Muscle of back (tissue), 11 donors: Measurements from ENCODE around the gene FGF11. TPM values are rescaled to one million over a fixed set of nuclear protein-coding genes. Genes with fewer than 3 reads are reported as not detected.
"Not testable (repeated sequence)": the region's sequence is repeated elsewhere in the genome, so short reads cannot be mapped to it uniquely, and the experiment has no call there.

Source experiments
- DNase-seq, 3 donors: peaks; one replicate each; pipeline versions ENCODE4 v3.0.0 to v3.0.0-alpha.2; 2013
- polyA plus RNA-seq, 10 donors: library from polyadenylated mRNA; unstranded; fragments of 120-200 nt; gene quantifications; one replicate each; pipeline ENCODE4 v1.2.1, GENCODE V29; 2013; ENCODE audit not compliant: insufficient read length in 10 of 10

FGF11 gene
- polyA plus RNA-seq, 10 donors, result 1.3 to 5.1 (median 3.1) TPM

GRCh38 chr17:7460850-7461660 is 21.7 kb downstream of the FGF11 start:
- no peak for DNase-seq

- DNase-seq, result no peak
Observed at GRCh38 chr17:7462474-7463371, 23.4 kb downstream of the FGF11 start.

- no peak for DNase-seq
Observed at GRCh38 chr17:7463372-7463846, 24.1 kb downstream of the FGF11 start.

- no peak for DNase-seq
Observed at GRCh38 chr17:7464081-7464480, 24.8 kb downstream of the FGF11 start.

- no peak for DNase-seq
Observed at GRCh38 chr17:7465597-7466275, 26.4 kb downstream of the FGF11 start.

- no peak for DNase-seq
Observed at GRCh38 chr17:7466318-7466638, 27.0 kb downstream of the FGF11 start.

GRCh38 chr17:7466639-7467341 is 27.5 kb downstream of the FGF11 start:
- DNase-seq, result peak in 1 of 3 donors; percentile 60

GRCh38 chr17:7467498-7467897 is 28.2 kb downstream of the FGF11 start:
- DNase-seq, result no peak

- DNase-seq, result no peak
Observed at GRCh38 chr17:7468290-7468689, 29.0 kb downstream of the FGF11 start.

- no peak for DNase-seq
Observed at GRCh38 chr17:7468804-7469389, 29.6 kb downstream of the FGF11 start.

- DNase-seq, result not testable (repeated sequence)
Observed at GRCh38 chr17:7469843-7470242, 30.5 kb downstream of the FGF11 start.

- DNase-seq, result not testable (repeated sequence)
Observed at GRCh38 chr17:7470457-7470973, 31.2 kb downstream of the FGF11 start.

- no peak for DNase-seq
Observed at GRCh38 chr17:7471729-7472128, 32.4 kb downstream of the FGF11 start.

GRCh38 chr17:7474767-7475166 is 35.5 kb downstream of the FGF11 start:
- DNase-seq, result not testable (repeated sequence)

GRCh38 chr17:7475764-7476422 is 36.6 kb downstream of the FGF11 start:
- peak in 1 of 3 donors; percentile 49 for DNase-seq

GRCh38 chr17:7476494-7476893 is 37.2 kb downstream of the FGF11 start:
- DNase-seq, result no peak

- DNase-seq, result no peak
Observed at GRCh38 chr17:7476951-7477350, 37.6 kb downstream of the FGF11 start.

GRCh38 chr17:7477392-7478275 is 38.3 kb downstream of the FGF11 start:
- DNase-seq, result peak in 1 of 3 donors; percentile 72
